ENCODE measurements around the gene TTC7B. TPM values are rescaled to one million over a fixed set of nuclear protein-coding genes. Genes with fewer than 3 reads are reported as not detected.

TTC7B gene
- total RNA-seq, 4 donors from 2014 or later = 3.3 to 18.1 (median 10.0) TPM

DNA sequence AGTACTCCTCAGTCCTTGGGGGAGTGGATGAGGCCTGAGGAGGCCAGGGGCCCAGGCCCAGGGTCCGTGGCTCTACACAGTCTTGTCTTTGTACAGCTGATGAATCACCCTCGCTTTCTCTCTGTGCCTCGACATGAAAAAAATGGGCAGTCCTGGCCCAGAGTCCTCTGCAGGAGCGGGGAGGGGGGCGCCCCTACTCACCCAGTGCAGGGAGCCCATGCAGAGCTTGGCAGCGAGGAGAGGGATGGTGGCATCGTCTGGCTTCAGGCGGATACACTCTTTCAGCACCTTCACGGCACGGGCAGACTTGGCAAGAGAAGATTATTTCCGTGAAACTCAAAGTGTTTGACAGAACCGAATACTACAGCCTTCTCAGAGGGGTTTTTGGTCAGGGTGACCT lies 159.3 kb downstream of the TTC7B start:
- intact Hi-C loops (cut with DNase I) = no loop called here
- no peak for DNase-seq

DNA sequence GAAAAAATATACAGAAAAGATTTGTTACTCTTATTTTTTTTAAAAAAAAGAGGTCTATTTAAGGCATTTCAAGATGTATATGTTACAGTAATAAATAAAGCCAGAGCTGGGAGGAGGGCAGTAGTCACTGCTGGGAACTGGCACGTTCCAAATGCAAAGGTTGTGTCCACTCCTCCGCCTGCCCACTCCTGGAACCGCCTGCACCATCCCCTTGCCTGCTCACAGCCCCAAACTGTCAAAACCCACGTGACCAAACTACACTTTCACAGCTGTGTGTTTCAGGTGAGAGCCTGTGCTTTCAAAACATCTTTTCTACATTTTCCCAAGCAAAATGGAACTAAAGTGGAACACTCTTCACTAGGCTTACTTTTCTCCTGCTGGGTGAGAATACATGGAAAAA lies 160.4 kb downstream of the TTC7B start:
- Histone ChIP-seq H3K4me3 (no peak overlapping the region), H3K4me1 (peaks cover 0 to 45% (median 0%) of the 10 kb centered on the region in 3 donors), H3K36me3 (peaks cover 0 to 12% (median 0%) of the 10 kb centered on the region in 3 donors), H3K27ac (no peak overlapping the region), H3K9me3 (no peaks in the 10 kb centered on the region), H3K27me3 (no peaks in the 10 kb centered on the region)
- 76 to 93% methylated on average over 4 of the region's 4 CpGs for WGBS, 2 donors
- DNase-seq = no peak
- intact Hi-C loops (cut with DNase I) = no loop called here
- TF ChIP-seq, protein P1, sequence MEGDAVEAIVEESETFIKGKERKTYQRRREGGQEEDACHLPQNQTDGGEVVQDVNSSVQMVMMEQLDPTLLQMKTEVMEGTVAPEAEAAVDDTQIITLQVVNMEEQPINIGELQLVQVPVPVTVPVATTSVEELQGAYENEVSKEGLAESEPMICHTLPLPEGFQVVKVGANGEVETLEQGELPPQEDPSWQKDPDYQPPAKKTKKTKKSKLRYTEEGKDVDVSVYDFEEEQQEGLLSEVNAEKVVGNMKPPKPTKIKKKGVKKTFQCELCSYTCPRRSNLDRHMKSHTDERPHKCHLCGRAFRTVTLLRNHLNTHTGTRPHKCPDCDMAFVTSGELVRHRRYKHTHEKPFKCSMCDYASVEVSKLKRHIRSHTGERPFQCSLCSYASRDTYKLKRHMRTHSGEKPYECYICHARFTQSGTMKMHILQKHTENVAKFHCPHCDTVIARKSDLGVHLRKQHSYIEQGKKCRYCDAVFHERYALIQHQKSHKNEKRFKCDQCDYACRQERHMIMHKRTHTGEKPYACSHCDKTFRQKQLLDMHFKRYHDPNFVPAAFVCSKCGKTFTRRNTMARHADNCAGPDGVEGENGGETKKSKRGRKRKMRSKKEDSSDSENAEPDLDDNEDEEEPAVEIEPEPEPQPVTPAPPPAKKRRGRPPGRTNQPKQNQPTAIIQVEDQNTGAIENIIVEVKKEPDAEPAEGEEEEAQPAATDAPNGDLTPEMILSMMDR (IDR thresholded peaks at IDR 0.05) = no peak
- no peak for TF ChIP-seq POLR2A (IDR thresholded peaks at IDR 0.05)

More for the DNA sequence above, 159.3 kb downstream of the TTC7B start:
- Histone ChIP-seq H3K9me3 (no peaks in the 10 kb centered on the region), H3K36me3 (peaks cover 0 to 12% (median 0%) of the 10 kb centered on the region in 3 donors), H3K27ac (no peak overlapping the region), H3K27me3 (no peaks in the 10 kb centered on the region), H3K4me1 (peaks cover 0 to 45% (median 0%) of the 10 kb centered on the region in 3 donors), H3K4me3 (no peak overlapping the region)
- 56 to 76% methylated on average over 5 to 7 of the region's 12 CpGs for WGBS, 2 donors
- TF ChIP-seq, protein P1 (IDR thresholded peaks at IDR 0.05) = no peak
- no peak for TF ChIP-seq POLR2A (IDR thresholded peaks at IDR 0.05)

DNA sequence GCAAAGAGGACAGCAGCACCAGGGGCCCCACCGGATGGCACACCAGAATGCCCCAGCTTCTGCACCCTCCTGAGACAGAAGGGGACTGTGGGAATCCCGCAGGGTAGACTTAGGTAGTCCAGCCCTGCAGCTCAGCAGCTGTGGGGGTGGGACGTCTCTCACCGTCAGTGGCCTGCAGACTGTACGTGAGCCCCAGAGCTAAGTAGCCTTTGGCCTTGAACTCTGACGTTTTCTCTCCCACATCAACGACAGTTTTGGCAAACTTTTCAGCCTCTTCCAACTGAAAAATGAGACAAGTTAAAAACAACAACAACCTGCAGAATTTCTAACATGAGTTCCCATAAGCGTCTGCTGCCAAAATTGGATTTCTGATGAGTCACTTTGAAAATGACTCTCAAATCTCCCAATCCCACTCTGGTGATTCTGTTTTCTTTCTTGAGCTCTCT lies 161.4 kb downstream of the TTC7B start:
- no peak overlapping the region for H3K4me3 ChIP-seq
- intact Hi-C loops (cut with DNase I) = no loop called here
- H3K36me3 ChIP-seq = peaks cover 0 to 12% (median 0%) of the 10 kb centered on the region in 3 donors
- H3K27ac ChIP-seq = peak overlapping the region in 1 of 4 donors; percentile 4
- 60 to 63% methylated on average over 5 to 6 of the region's 8 CpGs for WGBS, 2 donors
- no peaks in the 10 kb centered on the region for H3K27me3 ChIP-seq
- TF ChIP-seq, protein P1 (IDR thresholded peaks at IDR 0.05) = no peak
- TF ChIP-seq POLR2A (IDR thresholded peaks at IDR 0.05) = no peak
- no peaks in the 10 kb centered on the region for H3K9me3 ChIP-seq
- peaks cover 0 to 41% (median 0%) of the 10 kb centered on the region in 3 donors for H3K4me1 ChIP-seq
- no peak for DNase-seq

DNA sequence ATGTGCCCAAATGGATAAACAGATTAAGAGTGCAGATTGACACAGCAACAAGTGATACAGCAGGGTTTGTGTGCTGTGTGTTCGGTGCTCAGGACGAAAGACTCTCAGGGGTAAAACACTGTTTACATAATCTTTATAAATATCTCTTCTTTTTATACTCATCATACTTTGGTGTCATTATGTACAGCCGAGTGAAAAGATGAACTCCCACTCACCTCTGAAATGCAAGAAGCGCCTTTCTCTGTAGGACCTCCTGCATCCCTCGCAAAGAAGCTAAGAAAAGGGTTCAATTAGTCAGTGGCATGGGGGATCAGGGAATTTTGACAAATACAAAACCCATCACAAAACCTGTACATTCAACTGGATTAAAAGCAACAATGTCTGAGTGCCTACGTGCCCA lies 163.6 kb downstream of the TTC7B start:
- WGBS, 2 donors = 35 to 74% methylated on average over 6 of the region's 6 CpGs
- peaks cover 0 to 62% (median 0%) of the 10 kb centered on the region in 3 donors for H3K4me1 ChIP-seq
- no peaks in the 10 kb centered on the region for H3K9me3 ChIP-seq
- H3K36me3 ChIP-seq = peaks cover 0 to 9% (median 0%) of the 10 kb centered on the region in 3 donors
- intact Hi-C loops (cut with DNase I) = no loop called here
- no peak for DNase-seq
- H3K4me3 ChIP-seq = no peak overlapping the region
- H3K27ac ChIP-seq = no peak overlapping the region
- TF ChIP-seq, protein P1 (IDR thresholded peaks at IDR 0.05) = no peak
- TF ChIP-seq POLR2A (IDR thresholded peaks at IDR 0.05) = no peak
- H3K27me3 ChIP-seq = no peaks in the 10 kb centered on the region

DNA sequence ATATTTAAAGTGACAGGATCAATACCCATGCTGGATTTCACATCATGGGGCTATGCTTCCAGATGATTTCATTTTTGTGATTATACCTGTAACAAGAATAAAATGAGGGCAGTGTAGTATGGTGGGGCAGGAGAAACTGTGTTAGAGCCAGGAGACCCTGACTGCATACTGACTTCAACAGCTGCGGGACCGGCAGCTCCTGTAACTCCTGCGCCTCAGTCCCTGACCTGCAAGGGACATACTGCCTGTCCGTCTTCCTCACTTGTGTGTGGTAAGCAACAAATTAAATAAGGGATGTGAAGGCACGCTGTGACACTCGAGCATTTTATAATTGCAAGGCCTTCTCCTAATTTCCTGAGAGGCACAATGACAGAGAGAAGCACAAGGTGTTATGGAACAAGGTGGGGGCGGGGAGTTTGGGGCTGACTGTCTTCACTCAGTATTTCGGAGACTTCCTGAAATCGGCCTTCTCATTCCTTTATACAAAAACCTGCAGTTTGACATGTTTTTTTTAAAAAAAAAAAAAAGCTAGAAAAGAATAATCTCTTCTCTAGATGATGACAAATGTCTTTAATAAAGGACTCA lies 164.2 kb downstream of the TTC7B start:
- intact Hi-C loops (cut with DNase I) = no loop called here
- H3K9me3 ChIP-seq = no peaks in the 10 kb centered on the region
- TF ChIP-seq, protein P1 (IDR thresholded peaks at IDR 0.05) = no peak
- no peak for TF ChIP-seq POLR2A (IDR thresholded peaks at IDR 0.05)
- DNase-seq = no peak
- H3K27me3 ChIP-seq = no peaks in the 10 kb centered on the region
- no peak overlapping the region for H3K27ac ChIP-seq
- no peak overlapping the region for H3K4me3 ChIP-seq
- peaks cover 0 to 62% (median 0%) of the 10 kb centered on the region in 3 donors for H3K4me1 ChIP-seq
- H3K36me3 ChIP-seq = peaks cover 0 to 4% (median 0%) of the 10 kb centered on the region in 3 donors
- 75 to 81% methylated on average over 9 of the region's 9 CpGs for WGBS, 2 donors

Data from esophagus squamous epithelium (tissue), 5 donors.